ENCODE results near the gene FBXO30.

- TF ChIP-seq CTCF (IDR thresholded peaks at IDR 0.05), result no peak
- no peak for TF ChIP-seq EZH2 (IDR thresholded peaks at IDR 0.05)
- no peak for TF ChIP-seq EZH2phosphoT487 (IDR thresholded peaks at IDR 0.05)
Measured at GRCh38 chr6:145801021-145801420, 13.6 kb downstream of the FBXO30 start.
